Lower lobe of right lung (tissue), 2 donors: ENCODE results near the gene NCOA4. TPM values are rescaled to one million over a fixed set of nuclear protein-coding genes. Genes with fewer than 3 reads are reported as not detected.

Experiments
- ATAC-seq, 2 donors: fragments of 200-7000 bp; cut with Tn5 transposase; one replicate each; pipeline ENCODE4 v1.9.1; 2020 to 2022; ENCODE audit warnings: mild to moderate bottlenecking in 2 of 2, moderate library complexity in 2 of 2
- DNase-seq: peaks from one replicate; pipeline ENCODE4 v3.0.0-alpha.2; 2020
- H3K27ac ChIP-seq: fragments of 200-600 bp; one replicate; pipeline ENCODE4 v1.8.0; 2022
- H3K27me3 ChIP-seq: fragments of 200-600 bp; one replicate; pipeline ENCODE4 v1.8.0; 2022; ENCODE audit warnings: low read depth
- H3K36me3 ChIP-seq: fragments of 200-600 bp; one replicate; pipeline ENCODE4 v1.8.0; 2022; ENCODE audit warnings: mild to moderate bottlenecking
- H3K4me1 ChIP-seq: fragments of 200-600 bp; one replicate; pipeline ENCODE4 v1.8.0; 2022
- H3K4me3 ChIP-seq: fragments of 200-600 bp; one replicate; pipeline ENCODE4 v1.8.0; 2022; ENCODE audit warnings: mild to moderate bottlenecking
- H3K9me3 ChIP-seq: fragments of 200-600 bp; one replicate; pipeline ENCODE4 v1.8.0; 2022
- CTCF ChIP-seq: fragments of 200-600 bp; IDR thresholded peaks from one replicate; pipeline ENCODE4 v1.8.0; 2022; ENCODE audit warnings: antibody characterized with exemption, mild to moderate bottlenecking
- intact Hi-C: fragments of 100-400 bp; cut with DNase I; formaldehyde crosslinking; loops from one replicate; pipeline ENCODE4 v1.11.0; 2022
- total RNA-seq: library from RNA; stranded (reverse); fragmentation: NEBNext Ultra II Directional; extraction: Animal tissue kit (Norgen Biotek cat#: 25700); gene quantifications from one replicate; pipeline ENCODE4 v1.2.1, GENCODE V29; 2021
- donor health status: DM: no; HTN: yes; CAD: no; lungs with severe emphysema.

Gene NCOA4
- total RNA-seq, 1 donor from 2014 or later = 194 TPM

DNA sequence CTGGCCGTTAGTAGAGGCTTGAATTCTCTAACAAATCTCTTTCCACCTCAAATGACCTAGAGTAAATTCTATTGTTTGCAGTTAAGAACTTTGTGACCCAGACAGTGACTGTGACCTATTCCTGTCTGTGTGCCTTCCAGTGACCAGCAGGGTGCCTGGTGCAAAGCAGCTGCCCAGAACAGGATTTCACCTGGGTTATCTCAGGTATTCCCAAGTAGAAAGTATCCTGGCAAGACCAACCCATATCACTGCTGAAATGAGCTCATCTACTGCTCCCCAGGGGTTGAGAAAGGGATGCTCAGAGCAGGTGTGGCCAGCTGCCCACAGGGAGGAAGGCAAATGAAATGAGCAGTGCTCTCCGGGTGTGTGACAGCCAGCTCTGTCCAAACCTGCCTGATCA is 17.7 kb upstream of the NCOA4 start:
- Histone ChIP-seq H3K4me1 (no peaks in the 10 kb centered on the region), H3K27me3 (no peaks in the 10 kb centered on the region), H3K4me3 (no peak overlapping the region), H3K27ac (no peak overlapping the region), H3K36me3 (no peaks in the 10 kb centered on the region), H3K9me3 (no peaks in the 10 kb centered on the region)
- ATAC-seq (no peak), DNase-seq (no peak)
- no peak for TF ChIP-seq CTCF
- intact Hi-C loops = no loop called here

DNA sequence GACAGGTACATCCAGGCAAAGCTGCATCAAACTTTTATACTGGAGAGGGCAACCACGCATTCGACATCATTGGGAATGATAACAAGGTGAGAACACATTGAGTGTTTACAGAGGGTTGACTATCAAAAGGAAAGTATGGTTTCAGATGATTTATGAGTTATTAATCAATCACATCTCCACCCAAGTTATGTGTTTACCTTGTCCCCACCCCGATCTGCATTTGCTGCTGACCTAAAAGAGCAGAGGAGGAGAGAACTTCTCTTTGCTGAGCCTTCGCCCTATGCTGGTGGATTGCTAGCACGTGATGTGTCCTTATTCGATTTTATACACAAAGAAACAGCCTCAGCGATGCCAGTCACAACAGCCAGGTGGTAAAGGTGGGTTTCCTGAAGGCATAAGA is 15.8 kb upstream of the NCOA4 start, which contains the start of gene MSMB:
Gene MSMB (minus strand): TSS at position 9 of the 400 bp plus-strand sequence. CDS start 32 bp downstream, outside the sequence.
- DNase-seq (no peak), ATAC-seq (no peak)
- TF ChIP-seq CTCF = no peak
- no peak within 1 kb of the TSS for H3K4me3 ChIP-seq
- H3K4me1 ChIP-seq = no peaks in the 10 kb centered on the region
- no peaks in the 10 kb centered on the region for H3K36me3 ChIP-seq
- H3K9me3 ChIP-seq = no peaks in the 10 kb centered on the region
- intact Hi-C loops = no loop called here
- no peak within 1 kb of the TSS for H3K27ac ChIP-seq
- no peaks in the 10 kb centered on the region for H3K27me3 ChIP-seq

GRCh38 chr10:46042527-46042926 is 12.1 kb upstream of the NCOA4 start:
- no peak for ATAC-seq
- H3K36me3 ChIP-seq = no peaks in the 10 kb centered on the region
- H3K9me3 ChIP-seq = no peaks in the 10 kb centered on the region
- DNase-seq = no peak
- H3K27me3 ChIP-seq = no peaks in the 10 kb centered on the region
- H3K27ac ChIP-seq = no peak overlapping the region
- H3K4me1 ChIP-seq = no peaks in the 10 kb centered on the region
- no peak for TF ChIP-seq CTCF
- intact Hi-C loops = no loop called here
- no peak overlapping the region for H3K4me3 ChIP-seq

GRCh38 chr10:46040004-46040403 is 9.6 kb upstream of the NCOA4 start:
- Histone ChIP-seq H3K27ac (no peak overlapping the region), H3K4me3 (no peak overlapping the region), H3K4me1 (no peaks in the 10 kb centered on the region), H3K27me3 (no peaks in the 10 kb centered on the region), H3K36me3 (no peaks in the 10 kb centered on the region), H3K9me3 (no peaks in the 10 kb centered on the region)
- intact Hi-C loops = no loop called here
- TF ChIP-seq CTCF = no peak
- DNase-seq (no peak), ATAC-seq (no peak)

DNA sequence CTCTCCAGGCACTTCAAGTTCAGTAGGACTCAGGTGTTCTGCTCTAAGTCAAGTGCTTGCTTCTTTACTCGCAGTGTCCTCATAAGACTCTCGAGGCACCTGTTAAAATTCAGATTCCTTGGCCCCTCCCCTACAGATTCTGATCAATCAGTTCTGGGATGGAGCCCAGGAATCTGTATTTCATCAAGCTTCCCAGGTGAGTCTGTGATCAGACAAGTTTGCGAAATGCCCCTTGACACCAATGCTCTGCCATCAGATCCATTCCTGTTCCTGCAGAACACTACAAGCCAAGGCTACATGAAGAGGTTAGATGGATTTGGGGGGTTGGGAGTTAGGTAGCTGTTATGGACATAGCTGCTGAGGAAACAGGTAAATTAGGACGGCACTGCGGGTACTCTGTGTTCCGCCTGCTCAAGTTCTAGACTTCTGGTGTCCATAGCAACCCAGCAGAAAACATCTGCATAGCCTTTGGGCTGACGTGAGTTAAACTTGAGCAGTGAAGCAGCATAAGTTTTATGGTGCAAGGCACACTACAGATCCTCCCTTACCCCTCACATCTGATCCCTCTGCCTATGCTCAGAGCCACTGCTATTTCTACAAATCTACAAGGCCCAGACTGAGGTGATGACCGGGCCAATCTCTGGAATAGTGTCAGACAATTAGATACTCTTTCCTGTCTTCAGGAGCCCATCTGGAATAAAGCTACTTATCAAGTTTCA is 6.8 kb upstream of the NCOA4 start:
- intact Hi-C loops = no loop called here
- DNase-seq (no peak), ATAC-seq (no peak)
- H3K4me3 ChIP-seq = no peak overlapping the region
- no peak overlapping the region for H3K27ac ChIP-seq
- no peaks in the 10 kb centered on the region for H3K36me3 ChIP-seq
- H3K4me1 ChIP-seq = no peaks in the 10 kb centered on the region
- no peaks in the 10 kb centered on the region for H3K27me3 ChIP-seq
- no peak for TF ChIP-seq CTCF
- no peaks in the 10 kb centered on the region for H3K9me3 ChIP-seq
